ENCODE data around the gene GNPDA2.
"Not testable (repeated sequence)": the region's sequence is repeated elsewhere in the genome, so short reads cannot be mapped to it uniquely, and the experiment has no call there.

The GNPDA2 gene

GRCh38 chr4:44760142-44760898 is 34.0 kb upstream of the GNPDA2 start:
- H3K4me3 ChIP-seq (ENCODE audit: low read depth, low read length), result no peak overlapping the region
- 0 out of 2 replicates have a peak, but pooled peaks have one; percentile 8 for TF ChIP-seq CTCF (IDR thresholded peaks at IDR 0.05; ENCODE audit: borderline replicate concordance, insufficient read depth, low read depth, low read length)

DNA sequence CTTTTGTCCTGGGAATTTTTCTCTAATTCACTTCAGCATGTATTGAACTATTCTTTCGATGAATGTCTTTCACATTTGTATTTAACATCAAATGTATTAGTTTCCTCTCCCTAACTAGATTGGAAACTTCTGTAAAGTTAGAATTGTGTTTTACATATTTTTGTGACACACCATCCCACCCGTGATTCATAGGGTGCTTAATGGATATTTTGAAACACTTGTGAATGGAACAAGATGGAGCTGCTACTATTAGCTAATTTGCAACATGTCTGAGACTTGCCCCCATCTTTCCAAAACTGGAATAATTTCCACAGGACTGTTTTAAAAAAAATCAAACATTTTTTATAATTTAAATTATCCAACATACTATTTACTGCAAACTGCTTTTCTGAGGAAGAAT is 30.2 kb upstream of the GNPDA2 start:
- no peak overlapping the region for H3K4me3 ChIP-seq (ENCODE audit: low read depth, low read length)
- no peak for TF ChIP-seq CTCF (IDR thresholded peaks at IDR 0.05; ENCODE audit: borderline replicate concordance, insufficient read depth, low read depth, low read length)

GRCh38 chr4:44740201-44740600 is 13.8 kb upstream of the GNPDA2 start:
- no peak overlapping the region for H3K4me3 ChIP-seq (ENCODE audit: low read depth, low read length)
- TF ChIP-seq CTCF (IDR thresholded peaks at IDR 0.05; ENCODE audit: borderline replicate concordance, insufficient read depth, low read depth, low read length), result no peak

GRCh38 chr4:44738615-44739014 is 12.3 kb upstream of the GNPDA2 start:
- no peak overlapping the region for H3K4me3 ChIP-seq (ENCODE audit: low read depth, low read length)
- TF ChIP-seq CTCF (IDR thresholded peaks at IDR 0.05; ENCODE audit: borderline replicate concordance, insufficient read depth, low read depth, low read length), result peak; percentile 30; the same call in 1 of the 2 replicates

- no peak for TF ChIP-seq CTCF (IDR thresholded peaks at IDR 0.05; ENCODE audit: borderline replicate concordance, insufficient read depth, low read depth, low read length)
- H3K4me3 ChIP-seq (ENCODE audit: low read depth, low read length), result no peak overlapping the region
Measured at GRCh38 chr4:44736900-44737299, 10.5 kb upstream of the GNPDA2 start.

- not testable (repeated sequence) for H3K4me3 ChIP-seq (ENCODE audit: low read depth, low read length)
Measured at GRCh38 chr4:44728694-44729093, 2.3 kb upstream of the GNPDA2 start.

DNA sequence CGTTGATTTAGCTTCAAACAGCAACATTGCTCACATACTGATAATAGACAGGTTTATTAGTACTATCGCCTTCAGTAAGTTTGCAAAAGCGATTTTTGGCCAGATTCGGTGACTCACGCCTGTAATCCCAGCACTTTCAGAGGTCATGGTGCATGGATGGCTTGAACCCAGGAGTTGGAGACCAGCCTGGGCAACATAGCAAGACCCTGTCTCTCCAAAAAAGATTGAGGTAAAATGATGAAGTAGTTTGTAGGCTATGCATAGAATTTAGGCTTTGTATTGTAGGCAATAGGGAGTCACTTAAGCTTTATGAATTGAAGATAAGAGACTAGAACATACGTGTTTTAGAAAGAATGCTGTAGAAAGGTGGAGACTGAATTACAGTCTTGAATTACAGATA is 1.1 kb upstream of the GNPDA2 start:
- no peak for TF ChIP-seq CTCF (IDR thresholded peaks at IDR 0.05; ENCODE audit: borderline replicate concordance, insufficient read depth, low read depth, low read length)
- no peak overlapping the region for H3K4me3 ChIP-seq (ENCODE audit: low read depth, low read length)

Measured in GM12875 (cell line).